Left lung (tissue), 10 donors: ENCODE measurements around the gene FHAD1. TPM values are rescaled to one million over a fixed set of nuclear protein-coding genes. Genes with fewer than 3 reads are reported as not detected.

Experiments
- ATAC-seq: fragments of 200-7000 bp; cut with Tn5 transposase; one replicate; pipeline ENCODE4 v1.9.1; 2020; ENCODE audit warnings: moderate library complexity
- DNase-seq, 4 donors: peaks; one replicate each; pipeline ENCODE4 v3.0.0-alpha.2; 2013 to 2020
- H3K27ac ChIP-seq, 2 donors: fragments of 200-600 bp; sonication (generic) in 1 of 2; one replicate each; pipeline versions ENCODE4 v1.5.0 to v1.8.0; 2020 to 2021
- H3K27me3 ChIP-seq, 2 donors: fragments of 200-600 bp; sonication (generic) in 1 of 2; one replicate each; pipeline versions ENCODE4 v1.5.0 to v1.8.0; 2020 to 2021
- H3K36me3 ChIP-seq, 2 donors: fragments of 200-600 bp; sonication (generic) in 1 of 2; one replicate each; pipeline versions ENCODE4 v1.5.0 to v1.8.0; 2020 to 2021
- H3K4me1 ChIP-seq, 2 donors: fragments of 200-600 bp; one replicate each; pipeline ENCODE4 v1.8.0; 2021
- H3K4me3 ChIP-seq, 2 donors: fragments of 200-600 bp; sonication (generic) in 1 of 2; one replicate each; pipeline versions ENCODE4 v1.5.0 to v1.8.0; 2020 to 2021; ENCODE audit warnings: mild to moderate bottlenecking in 1 of 2
- H3K9me3 ChIP-seq, 2 donors: fragments of 200-600 bp; sonication (generic) in 1 of 2; one replicate each; pipeline versions ENCODE4 v1.5.0 to v1.8.0; 2020 to 2021
- intact Hi-C, 2 donors: fragments of 100-400 bp; cut with DNase I; formaldehyde crosslinking; loops; one replicate each; pipeline versions ENCODE4 v1.11.2 to v1.14.2; 2022
- polyA plus RNA-seq, 6 donors: library from polyadenylated mRNA; unstranded; fragments of 120-200 nt; gene quantifications; one replicate each; pipeline ENCODE4 v1.2.1, GENCODE V29; 2013; ENCODE audit not compliant: insufficient read length in 6 of 6
- total RNA-seq, 2 donors: library from RNA; stranded (reverse); fragmentation: NEBNext Ultra II Directional; extraction: Animal tissue kit (Norgen Biotek cat#: 25700); gene quantifications; one replicate each; pipeline ENCODE4 v1.2.1, GENCODE V29; 2021
- TF ChIP-seq, protein P1 (sequence below), 2 donors: fragments of 200-600 bp; sonication (generic) in 1 of 2; IDR thresholded peaks; one replicate each; pipeline versions ENCODE4 v1.5.0 to v1.8.0; 2021; ENCODE audit warnings: antibody characterized with exemption in 2 of 2
- donor health status: DM: no; HTN: yes; CAD: no.
- donor health status: DM: no; HTN: no; CAD: no.

FHAD1 gene
- total and polyA plus RNA-seq, 8 donors = 1.1 to 8.5 (median 3.9) TPM

DNA sequence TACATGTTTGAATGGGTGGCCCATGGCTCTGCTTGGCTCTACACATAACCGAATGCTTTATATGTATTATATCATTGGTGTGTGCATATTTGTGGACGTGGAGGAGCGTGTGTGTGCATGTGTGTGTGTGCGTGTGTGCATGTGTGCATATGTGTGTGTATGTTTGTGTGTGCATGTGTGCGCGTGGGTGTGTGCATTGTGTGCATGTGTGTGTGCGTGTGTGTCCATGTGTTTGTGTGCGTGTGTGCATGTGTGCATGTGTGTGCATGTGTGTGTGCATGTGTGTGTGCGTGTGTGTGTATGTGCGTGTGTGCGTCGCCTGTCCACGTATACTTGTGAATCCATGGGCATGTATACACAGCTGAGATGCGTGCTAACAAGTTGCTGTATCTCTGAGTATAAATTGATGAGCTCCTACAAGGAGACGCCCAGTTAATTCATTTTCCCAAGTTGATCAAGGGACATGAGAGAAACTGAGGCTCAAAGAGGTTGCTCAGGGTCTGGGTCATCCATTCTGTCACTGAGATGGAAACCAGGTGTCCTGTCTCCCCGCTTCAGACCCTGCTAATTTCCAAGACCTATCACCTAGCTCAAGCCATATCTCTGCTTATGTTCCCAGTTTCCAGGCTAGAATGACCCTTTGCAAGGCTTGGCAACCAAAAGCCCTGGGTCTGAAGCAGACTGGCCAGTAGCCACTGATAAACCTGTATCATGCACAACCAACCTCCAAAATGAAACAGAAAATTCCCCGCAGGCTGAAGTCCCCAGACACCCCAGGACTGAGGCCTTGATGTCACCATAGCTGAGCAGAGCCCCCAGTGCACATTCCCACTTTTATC is 188.4 kb downstream of the FHAD1 start:
- Histone ChIP-seq H3K4me1 (peaks cover 0 to 19% of the 10 kb centered on the region in 2 donors), H3K36me3 (peaks cover 0 to 14% of the 10 kb centered on the region in 2 donors), H3K9me3 (no peaks in the 10 kb centered on the region), H3K27me3 (no peaks in the 10 kb centered on the region), H3K27ac (no peak overlapping the region), H3K4me3 (no peak overlapping the region)
- DNase-seq = no peak
- TF ChIP-seq, protein P1, sequence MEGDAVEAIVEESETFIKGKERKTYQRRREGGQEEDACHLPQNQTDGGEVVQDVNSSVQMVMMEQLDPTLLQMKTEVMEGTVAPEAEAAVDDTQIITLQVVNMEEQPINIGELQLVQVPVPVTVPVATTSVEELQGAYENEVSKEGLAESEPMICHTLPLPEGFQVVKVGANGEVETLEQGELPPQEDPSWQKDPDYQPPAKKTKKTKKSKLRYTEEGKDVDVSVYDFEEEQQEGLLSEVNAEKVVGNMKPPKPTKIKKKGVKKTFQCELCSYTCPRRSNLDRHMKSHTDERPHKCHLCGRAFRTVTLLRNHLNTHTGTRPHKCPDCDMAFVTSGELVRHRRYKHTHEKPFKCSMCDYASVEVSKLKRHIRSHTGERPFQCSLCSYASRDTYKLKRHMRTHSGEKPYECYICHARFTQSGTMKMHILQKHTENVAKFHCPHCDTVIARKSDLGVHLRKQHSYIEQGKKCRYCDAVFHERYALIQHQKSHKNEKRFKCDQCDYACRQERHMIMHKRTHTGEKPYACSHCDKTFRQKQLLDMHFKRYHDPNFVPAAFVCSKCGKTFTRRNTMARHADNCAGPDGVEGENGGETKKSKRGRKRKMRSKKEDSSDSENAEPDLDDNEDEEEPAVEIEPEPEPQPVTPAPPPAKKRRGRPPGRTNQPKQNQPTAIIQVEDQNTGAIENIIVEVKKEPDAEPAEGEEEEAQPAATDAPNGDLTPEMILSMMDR (IDR thresholded peaks at IDR 0.05) = no peak
- intact Hi-C loops = no loop called here
- ATAC-seq = no peak

DNA sequence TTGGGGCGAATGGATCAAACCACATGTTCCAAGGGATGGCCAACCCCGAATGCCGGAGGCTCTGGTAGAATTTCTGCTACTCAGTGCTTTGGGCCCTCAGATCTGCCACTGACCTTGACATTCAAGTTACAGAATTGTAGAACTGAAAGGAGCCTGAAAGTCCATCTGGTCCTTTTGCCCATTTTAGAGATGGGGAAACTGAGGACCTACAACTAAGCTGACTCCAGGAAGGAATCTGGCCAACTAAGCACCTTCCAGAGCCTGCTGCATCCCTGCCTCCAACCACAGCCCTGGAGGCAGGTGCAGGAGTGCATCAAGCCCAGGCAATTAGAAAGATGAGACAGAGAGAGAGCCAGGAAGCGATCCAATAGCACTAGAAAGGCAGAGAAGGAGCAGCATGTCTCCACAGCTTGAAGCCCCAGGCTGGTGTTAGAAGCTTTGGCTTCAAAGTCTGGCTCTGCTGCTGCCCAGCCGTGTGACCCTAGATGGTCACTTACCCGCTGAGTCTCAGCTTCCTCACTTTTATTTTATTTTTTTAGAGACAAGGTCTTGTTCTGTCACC is 189.9 kb downstream of the FHAD1 start:
- H3K9me3 ChIP-seq = no peaks in the 10 kb centered on the region
- H3K4me1 ChIP-seq = peaks cover 0 to 9% of the 10 kb centered on the region in 2 donors
- no peaks in the 10 kb centered on the region for H3K27me3 ChIP-seq
- no peak for ATAC-seq
- no peak overlapping the region for H3K27ac ChIP-seq
- DNase-seq = peak in 1 of 4 donors; percentile 24
- intact Hi-C loops = no loop called here
- TF ChIP-seq, protein P1 (IDR thresholded peaks at IDR 0.05) = no peak
- H3K36me3 ChIP-seq = no peaks in the 10 kb centered on the region
- no peak overlapping the region for H3K4me3 ChIP-seq

- Histone ChIP-seq H3K27me3 (no peaks in the 10 kb centered on the region), H3K9me3 (no peaks in the 10 kb centered on the region), H3K36me3 (no peaks in the 10 kb centered on the region), H3K4me1 (peaks cover 0 to 4% of the 10 kb centered on the region in 2 donors), H3K4me3 (no peak overlapping the region), H3K27ac (no peak overlapping the region)
- DNase-seq = no peak
- TF ChIP-seq, protein P1 (IDR thresholded peaks at IDR 0.05) = no peak
- no peak for ATAC-seq
- intact Hi-C loops = no loop called here
Measured at GRCh38 chr1:15439325-15439724, 192.3 kb downstream of the FHAD1 start.

DNA sequence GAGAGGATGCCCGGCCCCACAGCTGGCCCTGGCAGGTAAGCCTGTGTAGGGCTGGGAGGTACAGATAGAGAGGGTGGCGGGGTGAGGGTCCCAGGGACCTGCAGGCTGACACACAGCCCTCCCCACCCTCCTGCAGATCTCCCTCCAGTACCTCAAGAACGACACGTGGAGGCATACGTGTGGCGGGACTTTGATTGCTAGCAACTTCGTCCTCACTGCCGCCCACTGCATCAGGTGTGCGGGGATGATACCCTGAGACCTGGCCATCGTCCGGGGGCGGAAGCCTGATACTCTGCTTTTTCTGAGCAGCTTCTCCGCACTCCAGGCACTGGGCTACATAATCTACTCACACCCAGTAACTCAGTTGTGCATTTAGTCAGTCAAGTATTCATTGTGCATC is 193.3 kb downstream of the FHAD1 start:
- Histone ChIP-seq H3K36me3 (no peaks in the 10 kb centered on the region), H3K27ac (no peak overlapping the region), H3K4me1 (no peaks in the 10 kb centered on the region), H3K4me3 (no peak overlapping the region), H3K9me3 (no peaks in the 10 kb centered on the region), H3K27me3 (peaks cover 0 to 3% of the 10 kb centered on the region in 2 donors)
- DNase-seq (no peak), ATAC-seq (no peak)
- intact Hi-C loops = no loop called here
- TF ChIP-seq, protein P1 (IDR thresholded peaks at IDR 0.05) = no peak

DNA sequence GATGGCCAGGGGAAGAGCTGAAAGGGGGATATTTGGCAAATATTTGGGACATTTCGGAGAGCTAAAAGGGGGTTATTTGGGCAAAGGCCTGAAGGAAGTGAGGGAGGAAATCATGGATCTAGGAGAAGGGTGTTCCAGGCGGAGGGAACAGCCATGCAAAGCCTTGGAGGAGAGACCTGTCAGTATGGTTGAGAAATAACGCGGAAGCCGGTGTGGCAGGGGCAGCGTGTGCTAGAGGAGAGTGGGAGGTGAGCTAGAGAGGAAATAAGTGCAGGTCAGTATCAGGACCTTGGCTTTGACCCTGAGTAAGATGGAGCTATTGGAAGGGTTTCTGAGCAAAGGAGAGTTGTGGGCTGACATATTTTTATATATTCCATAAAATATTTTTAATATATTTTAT is 194.2 kb downstream of the FHAD1 start:
- TF ChIP-seq, protein P1 (IDR thresholded peaks at IDR 0.05) = no peak
- peaks cover 0 to 5% of the 10 kb centered on the region in 2 donors for H3K27me3 ChIP-seq
- H3K9me3 ChIP-seq = no peaks in the 10 kb centered on the region
- no peak for ATAC-seq
- DNase-seq = no peak
- no peak overlapping the region for H3K27ac ChIP-seq
- no peaks in the 10 kb centered on the region for H3K4me1 ChIP-seq
- no peak overlapping the region for H3K4me3 ChIP-seq
- intact Hi-C loops = no loop called here
- H3K36me3 ChIP-seq = no peaks in the 10 kb centered on the region
